ENCODE results near the gene NTPCR.
"Not testable (repeated sequence)": the region's sequence is repeated elsewhere in the genome, so short reads cannot be mapped to it uniquely, and the experiment has no call there.

GRCh38 chr1:232927166-232927565, 23.2 kb upstream of the NTPCR start:
- not testable (repeated sequence) for TF ChIP-seq CTCF, POLR2A (IDR thresholded peaks at IDR 0.05)
